GM19324 (cell line): ENCODE results near the gene APOBEC3C.
"Not testable (repeated sequence)": the region's sequence is repeated elsewhere in the genome, so short reads cannot be mapped to it uniquely, and the experiment has no call there.

Experiments used
- ATAC-seq: cut with Tn5 transposase; IDR thresholded peaks from one replicate; pipeline ENCODE4 v1.9.1; 2021; ENCODE audit warnings: mild to moderate bottlenecking, moderate library complexity; ENCODE audit not compliant: unreplicated experiment, low FRiP score

The APOBEC3C gene

GRCh38 chr22:39013942-39014722, at the start of gene APOBEC3C:
Gene APOBEC3C, plus strand, starts transcription at chr22:39014257. Its CDS starts 106 bp downstream, at chr22:39014363.
- ATAC-seq, result peak; percentile 88

- no peak for ATAC-seq
Observed at GRCh38 chr22:38964306-38964705, 49.8 kb upstream of the APOBEC3C start.

- ATAC-seq, result no peak
Observed at GRCh38 chr22:38964989-38965388, 49.1 kb upstream of the APOBEC3C start.

GRCh38 chr22:38965614-38966379, 48.3 kb upstream of the APOBEC3C start:
- ATAC-seq, result no peak

GRCh38 chr22:38966380-38966702, 47.7 kb upstream of the APOBEC3C start:
- no peak for ATAC-seq

- no peak for ATAC-seq
Observed at GRCh38 chr22:38966942-38967341, 47.1 kb upstream of the APOBEC3C start.

GRCh38 chr22:38967451-38968450, 46.3 kb upstream of the APOBEC3C start:
- no peak for ATAC-seq

- ATAC-seq, result no peak
Observed at GRCh38 chr22:38968801-38969200, 45.3 kb upstream of the APOBEC3C start.

- no peak for ATAC-seq
Observed at GRCh38 chr22:38970551-38970950, 43.5 kb upstream of the APOBEC3C start.

- ATAC-seq, result no peak
Observed at GRCh38 chr22:38971202-38971601, 42.9 kb upstream of the APOBEC3C start.

- no peak for ATAC-seq
Observed at GRCh38 chr22:38971791-38972190, 42.3 kb upstream of the APOBEC3C start.

GRCh38 chr22:38972558-38972957, 41.5 kb upstream of the APOBEC3C start:
- ATAC-seq, result no peak

GRCh38 chr22:38973289-38974169, 40.5 kb upstream of the APOBEC3C start:
- ATAC-seq, result no peak

- no peak for ATAC-seq
Observed at GRCh38 chr22:38974170-38974825, 39.8 kb upstream of the APOBEC3C start.

- no peak for ATAC-seq
Observed at GRCh38 chr22:38974826-38975175, 39.3 kb upstream of the APOBEC3C start.

GRCh38 chr22:38977289-38977688, 36.8 kb upstream of the APOBEC3C start:
- ATAC-seq, result not testable (repeated sequence)

- ATAC-seq, result not testable (repeated sequence)
Observed at GRCh38 chr22:38980587-38980986, 33.5 kb upstream of the APOBEC3C start.

- ATAC-seq, result no peak
Observed at GRCh38 chr22:38981005-38981991, 32.8 kb upstream of the APOBEC3C start.
